NCI-H446 (cell line): Measurements from ENCODE around the gene GSTM2.
"Not testable (repeated sequence)": the region's sequence is repeated elsewhere in the genome, so short reads cannot be mapped to it uniquely, and the experiment has no call there.

Experiments used
- DNase-seq, 2 experiments: peaks; one replicate each; lab custom pipeline; 2025; lab: John Stamatoyannopoulos, UW

GSTM2 gene

DNA sequence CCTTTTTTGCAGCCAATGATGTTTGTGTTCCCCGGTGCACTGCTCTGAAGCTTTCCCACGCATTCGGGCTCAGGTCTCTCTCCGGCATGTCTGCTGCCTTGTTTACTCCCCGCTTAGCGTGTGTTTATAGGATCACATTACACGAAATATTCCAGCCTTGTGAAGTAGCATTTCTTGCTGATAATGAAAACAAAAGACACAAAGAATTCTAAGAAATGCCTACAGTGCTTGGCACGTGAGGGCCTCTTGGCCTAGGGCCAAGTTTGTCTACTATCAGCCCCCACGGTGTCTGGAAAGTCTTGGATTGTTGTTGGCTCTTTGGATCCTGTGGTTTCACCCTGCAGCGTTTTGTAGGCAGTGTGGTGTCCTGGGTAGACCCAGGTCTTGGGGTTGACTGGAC, 23.2 kb upstream of the GSTM2 start:
- no peak for DNase-seq

DNA sequence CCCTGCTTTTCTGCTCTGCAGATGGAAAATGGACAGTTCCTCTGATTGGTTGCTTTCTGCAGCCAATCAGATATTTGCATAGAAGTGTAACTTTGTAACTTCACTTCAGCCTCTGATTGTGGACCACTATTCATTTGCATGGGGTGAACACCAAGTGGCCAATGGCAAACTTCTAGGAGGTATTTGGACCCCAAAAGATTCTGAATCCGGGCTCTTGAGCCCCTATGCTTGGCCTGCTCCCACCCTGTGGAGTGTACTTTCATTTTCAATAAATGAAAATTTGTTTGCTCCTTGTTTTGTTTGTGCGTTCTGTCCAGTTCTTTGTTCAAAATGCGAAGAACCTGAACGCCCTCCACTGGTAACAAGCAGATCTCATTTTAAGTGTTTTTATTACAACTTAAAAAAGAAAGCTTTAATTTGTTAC, 18.4 kb upstream of the GSTM2 start:
- DNase-seq: peak in 1 of 2 experiments; percentile 15

DNA sequence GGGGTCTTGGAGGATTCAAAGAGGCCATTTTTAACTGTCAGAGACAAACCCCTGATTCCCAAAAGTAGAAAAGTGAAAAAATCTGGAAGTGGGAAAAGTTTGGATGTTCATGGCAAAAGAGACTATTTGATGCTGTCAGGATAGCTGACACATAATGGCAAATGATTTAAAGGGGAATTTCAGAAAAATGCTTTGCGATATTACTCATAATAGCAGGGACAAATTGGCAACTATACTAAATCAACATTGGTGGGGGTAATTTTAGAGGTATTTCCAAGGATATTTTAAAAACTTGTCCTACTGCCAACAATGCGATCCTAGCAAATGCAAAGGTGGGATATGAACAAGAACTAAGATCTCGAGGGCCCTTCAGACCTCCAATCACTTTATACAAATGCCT, 17.2 kb upstream of the GSTM2 start:
- no peak for DNase-seq

DNA sequence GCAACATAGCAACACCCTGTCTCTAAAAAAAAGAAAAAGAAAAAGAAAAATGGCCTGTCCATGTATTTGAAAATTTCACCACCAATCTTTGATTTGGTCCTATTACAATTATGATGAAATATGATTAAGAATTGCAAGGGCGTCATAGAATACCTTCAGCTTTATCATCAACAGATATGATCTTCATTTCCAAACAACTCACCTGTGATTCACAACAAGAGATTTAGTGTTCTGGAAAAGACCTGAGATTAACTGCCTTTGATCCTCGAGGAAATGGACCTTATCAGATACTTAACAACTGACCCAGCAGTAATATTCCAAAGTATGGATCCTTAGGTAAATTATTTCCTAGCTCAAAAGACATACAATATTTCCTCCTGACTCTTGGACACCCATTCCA, 15.5 kb upstream of the GSTM2 start:
- no peak for DNase-seq

DNA sequence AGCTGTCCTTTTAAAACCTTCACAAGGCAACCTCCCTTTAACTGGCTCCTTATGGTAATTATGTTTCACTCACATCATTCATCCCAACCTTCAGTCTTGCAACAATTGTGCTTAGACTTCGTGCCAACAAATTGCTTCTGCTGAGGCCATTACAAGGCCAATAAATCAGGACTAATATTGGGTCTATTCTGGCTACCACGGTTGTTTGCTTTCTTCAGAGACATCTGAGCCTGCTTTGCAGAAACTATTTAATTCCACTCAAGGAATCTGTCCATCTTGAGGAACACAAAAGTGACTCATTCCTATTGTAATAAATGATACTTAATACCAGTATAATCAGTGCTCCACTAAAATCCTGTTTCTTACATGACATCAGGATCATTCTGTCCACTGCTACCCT, 14.6 kb upstream of the GSTM2 start:
- no peak for DNase-seq

DNA sequence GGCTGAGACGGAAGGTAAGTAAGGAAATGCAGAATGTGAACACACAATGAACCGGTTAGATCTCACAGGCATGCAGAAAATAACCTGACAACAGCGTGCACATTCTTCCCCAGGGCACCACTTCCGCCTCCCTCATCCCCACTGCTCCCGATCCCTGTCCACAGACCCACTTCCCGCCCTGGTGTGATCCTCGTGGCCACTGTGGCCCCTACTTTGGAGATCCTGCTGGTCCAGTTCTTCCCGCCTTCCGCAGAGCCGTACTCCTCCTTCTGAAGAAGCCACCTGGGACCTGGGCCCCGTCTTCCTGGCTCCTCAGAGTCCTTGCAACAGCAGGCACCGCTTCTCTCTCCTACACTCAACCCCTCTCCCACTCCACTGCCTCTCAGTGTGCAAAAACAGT, 13.3 kb upstream of the GSTM2 start:
- no peak for DNase-seq

DNA sequence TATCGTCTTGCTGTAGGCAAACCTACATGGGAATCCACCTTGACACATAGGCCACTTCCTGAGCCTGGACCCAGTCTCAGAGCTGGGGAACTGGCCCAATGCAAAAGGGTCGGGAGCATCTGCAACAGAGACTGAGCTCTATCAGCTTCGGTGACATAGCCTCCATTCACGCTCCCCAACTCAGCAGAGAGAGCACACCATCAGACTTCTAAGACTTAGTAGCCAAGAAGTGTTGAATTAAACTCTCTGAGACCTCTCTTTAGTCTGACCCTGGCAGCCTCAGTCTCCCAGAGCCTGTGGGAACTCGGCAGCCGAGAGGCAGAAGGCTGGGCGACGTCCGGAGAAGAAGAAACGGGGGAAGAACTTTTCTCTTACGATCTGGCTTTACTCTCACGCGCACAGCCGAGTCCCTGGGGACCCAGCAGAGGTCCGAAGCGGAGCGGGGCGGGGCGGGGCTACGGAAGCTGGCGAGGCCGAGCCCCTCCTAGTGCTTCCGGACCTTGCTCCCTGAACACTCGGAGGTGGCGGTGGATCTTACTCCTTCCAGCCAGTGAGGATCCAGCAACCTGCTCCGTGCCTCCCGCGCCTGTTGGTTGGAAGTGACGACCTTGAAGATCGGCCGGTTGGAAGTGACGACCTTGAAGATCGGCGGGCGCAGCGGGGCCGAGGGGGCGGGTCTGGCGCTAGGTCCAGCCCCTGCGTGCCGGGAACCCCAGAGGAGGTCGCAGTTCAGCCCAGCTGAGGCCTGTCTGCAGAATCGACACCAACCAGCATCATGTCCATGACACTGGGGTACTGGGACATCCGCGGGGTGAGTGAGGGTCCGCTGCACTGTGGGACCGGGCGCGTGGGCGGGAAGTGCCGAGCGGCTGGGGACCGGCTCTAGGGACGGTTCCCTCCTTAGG, 12.0 kb upstream of the GSTM2 start, which contains the start of gene GSTM4:
Gene GSTM4, plus strand, starts transcription at position 485 of the 905 bp plus-strand sequence. Its CDS starts 291 bp downstream, at position 776.
- peak in 1 of 2 experiments; percentile 64 for DNase-seq

DNA sequence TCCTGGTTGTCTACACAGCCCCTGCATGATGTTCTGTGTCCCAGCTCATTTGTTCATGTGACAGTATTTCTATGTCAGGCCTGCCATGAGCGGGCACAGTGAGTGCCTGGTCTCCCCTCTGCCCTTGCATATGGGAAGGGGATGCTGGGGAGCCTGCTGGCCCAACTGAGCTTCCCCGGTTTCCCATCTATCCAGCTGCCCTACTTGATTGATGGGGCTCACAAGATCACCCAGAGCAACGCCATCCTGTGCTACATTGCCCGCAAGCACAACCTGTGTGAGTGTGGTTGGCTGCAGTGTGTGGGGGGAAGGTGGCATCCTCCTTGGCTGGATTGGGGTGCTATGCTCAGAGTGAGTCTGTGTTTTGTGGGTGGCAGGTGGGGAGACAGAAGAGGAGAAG, 10.5 kb upstream of the GSTM2 start:
- no peak for DNase-seq

DNA sequence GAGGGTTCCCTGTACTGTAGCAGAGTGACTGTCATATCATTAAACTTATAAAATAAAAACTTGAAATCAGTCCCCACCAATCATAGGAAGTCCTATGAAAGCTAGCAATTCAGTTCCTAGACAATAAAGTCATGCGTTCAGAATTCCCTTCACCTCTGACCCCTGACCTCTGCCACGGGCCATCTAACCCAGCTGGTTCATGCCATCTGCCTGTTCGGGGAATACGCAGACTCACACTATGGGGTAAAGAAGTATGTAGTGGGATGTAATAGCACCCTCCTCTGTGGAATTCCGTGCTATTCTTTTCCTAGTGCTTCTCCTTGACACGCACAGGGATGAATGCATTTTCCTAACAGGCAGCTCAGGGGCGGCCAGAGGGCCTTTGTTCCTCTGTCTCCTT, 9.9 kb upstream of the GSTM2 start:
- DNase-seq: no peak

DNA sequence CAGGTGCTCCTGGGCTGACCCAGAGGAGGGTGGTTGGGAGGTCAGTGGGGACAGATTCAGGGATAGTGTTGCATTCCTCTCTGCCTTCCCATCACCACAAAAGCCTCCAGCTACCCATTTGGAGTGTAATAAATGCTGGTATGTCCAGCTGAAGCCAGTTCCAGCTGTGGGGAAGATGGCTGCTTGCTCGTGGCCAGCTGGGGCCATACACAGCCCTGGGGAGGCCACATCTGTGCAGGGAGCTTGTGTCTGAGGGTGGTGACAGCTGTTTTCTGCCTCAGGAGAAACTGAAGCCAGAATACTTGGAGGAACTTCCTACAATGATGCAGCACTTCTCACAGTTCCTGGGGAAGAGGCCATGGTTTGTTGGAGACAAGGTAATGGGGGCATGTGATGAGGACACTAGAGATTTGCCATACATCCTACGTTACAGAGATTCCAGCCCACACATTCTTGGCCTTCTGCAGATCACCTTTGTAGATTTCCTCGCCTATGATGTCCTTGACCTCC, 9.3 kb upstream of the GSTM2 start:
- DNase-seq: no peak

DNA sequence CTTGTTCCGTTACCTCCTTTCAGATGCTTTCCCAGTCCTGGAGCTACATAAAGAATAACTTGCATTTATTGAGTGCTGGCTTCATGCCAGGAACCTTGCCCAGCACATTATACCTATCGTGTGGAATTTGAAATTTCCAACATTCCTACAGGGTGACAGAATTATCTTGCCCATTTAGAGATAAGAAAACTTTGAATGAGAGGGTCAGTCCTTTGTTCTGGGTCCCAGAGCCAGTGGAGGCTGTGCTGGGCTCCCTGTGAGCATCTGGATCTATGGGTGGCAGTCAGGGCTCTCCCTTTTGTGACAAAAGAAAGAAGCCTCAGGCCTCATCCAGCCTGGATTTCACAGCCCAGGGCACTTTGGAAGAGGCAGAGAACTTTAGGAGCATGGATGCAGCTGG, 8.7 kb upstream of the GSTM2 start:
- DNase-seq: no peak

DNA sequence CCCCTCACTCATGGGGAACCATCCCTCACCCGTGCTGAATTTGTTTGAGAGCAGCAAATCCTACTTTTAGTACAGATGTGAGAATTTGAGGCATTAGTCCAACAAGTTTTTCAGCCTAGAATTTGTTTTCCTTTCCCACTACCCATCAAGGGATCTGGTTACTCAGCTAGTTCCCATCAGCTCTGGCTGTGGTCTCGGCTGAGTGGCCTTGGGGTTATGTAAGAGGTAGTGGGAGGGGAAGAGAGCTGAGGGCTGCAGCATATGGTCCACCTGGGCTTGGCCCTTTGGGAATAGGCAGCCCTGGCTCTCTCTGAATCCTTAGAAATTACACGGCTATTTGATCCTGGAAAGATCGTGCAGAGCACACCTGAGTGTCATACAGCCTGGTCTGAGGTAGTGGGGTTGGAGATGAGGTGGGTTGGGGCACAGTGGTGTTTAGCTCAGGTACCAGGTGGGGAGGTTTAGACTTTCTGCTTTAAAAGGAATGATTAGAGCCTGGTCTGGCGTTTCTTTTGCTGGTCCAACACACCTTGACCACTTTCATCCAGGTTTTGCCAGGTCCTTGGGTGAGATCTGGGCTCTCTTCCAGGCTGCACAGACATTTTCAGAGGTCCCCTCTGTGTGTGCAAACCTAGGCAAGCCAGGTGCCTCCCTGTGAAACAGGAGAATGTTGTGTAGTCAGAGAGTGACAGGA, 7.7 kb upstream of the GSTM2 start:
- no peak for DNase-seq

DNA sequence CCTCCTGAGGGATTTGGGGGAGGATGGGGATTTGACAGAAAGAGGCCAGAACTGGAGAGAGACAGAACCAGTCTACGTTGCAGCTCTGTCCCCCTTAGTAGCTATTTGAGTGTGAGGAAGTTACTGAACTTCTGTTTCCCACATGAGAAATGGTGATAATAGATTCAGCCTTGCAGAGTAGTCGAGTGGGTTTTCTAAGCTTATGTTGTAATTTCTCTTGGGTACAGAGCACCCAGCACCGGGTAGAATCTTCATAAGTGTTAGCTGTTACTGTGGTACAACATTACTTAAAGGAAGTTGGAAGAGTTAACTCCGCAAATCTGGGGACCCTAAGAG, 7.2 kb upstream of the GSTM2 start:
- not testable (repeated sequence) for DNase-seq

DNA sequence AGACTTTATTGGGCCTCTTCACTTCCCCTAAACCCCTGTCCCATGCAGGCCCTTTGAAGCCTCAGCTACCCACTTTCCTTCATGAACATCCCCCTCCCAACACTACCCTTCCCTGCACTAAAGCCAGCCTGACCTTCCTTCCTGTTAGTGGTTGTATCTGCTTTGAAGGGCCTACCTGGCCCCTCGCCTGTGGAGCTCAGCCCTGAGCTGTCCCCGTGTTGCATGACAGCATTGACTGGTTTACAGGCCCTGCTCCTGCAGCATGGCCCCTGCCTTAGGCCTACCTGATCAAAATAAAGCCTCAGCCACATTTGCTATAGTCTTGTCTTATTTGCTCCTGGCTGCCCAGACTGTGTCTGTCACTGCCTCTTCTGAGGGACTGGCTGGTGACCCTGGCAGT, 6.5 kb upstream of the GSTM2 start:
- DNase-seq: no peak

DNA sequence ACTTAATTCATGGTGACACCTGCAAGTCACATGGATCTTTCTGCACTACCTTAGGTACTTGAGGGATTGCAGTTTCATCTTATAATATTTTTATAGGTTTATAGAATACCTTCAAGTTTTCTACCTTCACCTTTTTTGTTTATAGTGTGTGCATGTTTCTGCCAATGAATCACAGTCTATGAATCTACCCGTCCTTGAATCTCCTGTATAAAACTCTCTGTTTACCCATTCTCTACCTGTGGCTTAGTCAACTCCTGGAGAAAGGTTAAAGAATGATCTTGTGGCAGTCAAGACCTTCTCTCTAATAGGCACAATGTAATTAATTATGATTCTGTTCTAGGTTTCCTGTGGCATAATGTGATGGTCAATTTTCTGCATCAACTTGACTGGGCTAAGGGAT, 3.2 kb upstream of the GSTM2 start:
- no peak for DNase-seq

DNA sequence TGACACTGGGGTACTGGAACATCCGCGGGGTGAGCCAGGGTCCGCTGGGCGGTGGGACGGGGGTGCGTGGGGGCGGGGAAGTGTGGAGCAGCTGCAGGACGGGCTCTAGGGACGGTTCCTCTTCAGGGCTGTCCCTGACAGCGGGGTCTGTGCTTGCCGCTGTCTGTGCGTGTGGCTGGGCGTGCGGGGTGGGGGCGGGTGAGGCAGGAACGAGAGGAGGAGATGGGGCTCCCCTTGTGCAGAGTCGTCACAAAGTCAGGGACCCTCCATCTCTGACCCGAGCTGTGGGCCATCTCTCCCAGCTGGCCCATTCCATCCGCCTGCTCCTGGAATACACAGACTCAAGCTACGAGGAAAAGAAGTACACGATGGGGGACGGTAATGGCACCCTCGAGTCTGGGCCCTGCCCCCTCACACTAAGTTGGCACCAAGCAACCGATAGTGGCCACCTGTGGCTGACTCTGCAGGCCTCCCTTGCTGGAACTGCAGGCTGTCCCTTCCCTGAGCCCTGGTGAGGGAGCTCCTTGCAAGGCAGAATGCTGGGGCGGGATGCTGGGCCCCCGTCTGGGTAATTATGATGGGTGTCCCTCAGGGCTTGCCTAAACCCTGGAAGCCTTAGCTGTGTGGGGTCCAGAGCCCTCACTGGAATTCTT, 392 bp downstream of the GSTM2 start:
- no peak for DNase-seq

DNA sequence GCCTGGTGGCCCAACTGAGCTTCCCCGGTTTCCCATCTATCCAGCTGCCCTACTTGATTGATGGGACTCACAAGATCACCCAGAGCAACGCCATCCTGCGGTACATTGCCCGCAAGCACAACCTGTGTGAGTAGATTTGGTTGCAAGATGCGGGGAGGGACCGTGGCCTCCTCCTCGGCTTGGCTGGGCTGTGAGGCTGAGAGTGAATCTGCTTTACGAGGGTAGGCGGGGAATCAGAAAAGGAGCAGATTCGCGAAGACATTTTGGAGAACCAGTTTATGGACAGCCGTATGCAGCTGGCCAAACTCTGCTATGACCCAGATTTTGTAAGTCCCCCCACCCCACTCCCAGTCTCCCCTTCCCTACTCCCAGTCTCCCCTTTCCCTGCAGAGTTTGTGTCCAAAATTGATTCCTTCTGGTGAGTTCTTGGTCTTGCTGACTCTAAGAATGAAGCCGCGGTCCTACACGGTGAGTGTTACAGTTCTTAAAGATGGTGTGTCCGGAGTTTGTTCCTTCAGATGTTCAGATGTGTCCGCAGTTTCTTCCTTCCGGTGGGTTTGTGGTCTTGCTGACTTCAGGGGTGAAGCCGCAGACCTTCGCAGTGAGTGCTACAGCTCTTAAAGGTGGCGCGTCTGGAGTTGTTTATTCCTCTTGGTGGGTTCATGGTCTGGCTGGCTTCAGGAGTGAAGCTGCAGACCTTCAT, 1.5 kb downstream of the GSTM2 start:
- DNase-seq: no peak

DNA sequence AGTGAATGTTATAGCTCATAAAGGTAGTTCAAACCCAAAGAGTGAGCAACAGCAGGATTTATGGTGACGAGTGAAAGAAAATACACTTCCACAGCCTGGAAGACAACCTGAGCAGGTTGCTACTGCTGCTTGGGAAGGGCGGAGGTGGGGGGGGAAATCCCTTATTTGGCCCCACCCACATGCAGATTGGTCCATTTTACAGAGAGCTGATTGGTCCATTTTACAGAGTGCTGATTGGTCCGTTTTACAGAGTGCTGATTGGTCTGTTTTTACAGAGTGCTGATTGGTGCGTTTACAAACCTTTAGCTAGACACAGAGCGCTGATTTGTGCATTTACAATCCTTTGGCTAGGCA, 2.1 kb downstream of the GSTM2 start:
- not testable (repeated sequence) for DNase-seq

DNA sequence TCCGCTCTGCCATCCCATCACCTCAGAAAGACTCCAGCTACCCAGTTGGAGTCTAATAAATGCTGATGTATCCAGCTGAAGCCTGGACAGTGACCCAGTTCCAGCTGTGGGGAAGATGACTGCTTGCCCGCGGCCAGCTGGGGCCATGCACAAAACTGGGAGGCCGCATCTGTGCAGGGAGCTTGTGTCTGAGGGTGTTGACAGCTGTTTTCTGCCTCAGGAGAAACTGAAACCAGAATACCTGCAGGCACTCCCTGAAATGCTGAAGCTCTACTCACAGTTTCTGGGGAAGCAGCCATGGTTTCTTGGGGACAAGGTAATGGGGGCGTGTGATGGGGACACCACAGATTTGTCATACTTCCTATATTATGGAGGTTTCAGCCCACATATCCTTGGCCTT, 3.2 kb downstream of the GSTM2 start:
- DNase-seq: no peak

DNA sequence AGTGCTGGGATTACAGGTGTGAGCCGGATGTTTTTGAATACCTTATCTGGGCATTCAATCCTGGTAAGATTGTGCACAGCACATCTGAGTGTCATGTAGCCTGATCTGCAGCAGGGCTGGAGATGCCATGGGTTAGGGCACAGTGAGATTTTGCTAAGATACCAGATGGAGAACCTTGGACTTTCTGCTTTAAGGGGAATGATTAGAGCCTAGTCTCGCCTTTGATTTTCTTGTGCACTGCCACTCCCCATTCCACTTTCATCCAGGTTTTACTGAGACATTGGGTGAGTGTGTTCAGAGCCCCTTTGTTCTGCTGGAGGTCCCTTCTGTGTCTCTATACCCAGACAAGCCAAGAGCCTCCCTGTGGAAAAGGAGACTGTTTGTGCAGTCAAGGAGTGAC, 6.0 kb downstream of the GSTM2 start:
- DNase-seq: not testable (repeated sequence)

DNA sequence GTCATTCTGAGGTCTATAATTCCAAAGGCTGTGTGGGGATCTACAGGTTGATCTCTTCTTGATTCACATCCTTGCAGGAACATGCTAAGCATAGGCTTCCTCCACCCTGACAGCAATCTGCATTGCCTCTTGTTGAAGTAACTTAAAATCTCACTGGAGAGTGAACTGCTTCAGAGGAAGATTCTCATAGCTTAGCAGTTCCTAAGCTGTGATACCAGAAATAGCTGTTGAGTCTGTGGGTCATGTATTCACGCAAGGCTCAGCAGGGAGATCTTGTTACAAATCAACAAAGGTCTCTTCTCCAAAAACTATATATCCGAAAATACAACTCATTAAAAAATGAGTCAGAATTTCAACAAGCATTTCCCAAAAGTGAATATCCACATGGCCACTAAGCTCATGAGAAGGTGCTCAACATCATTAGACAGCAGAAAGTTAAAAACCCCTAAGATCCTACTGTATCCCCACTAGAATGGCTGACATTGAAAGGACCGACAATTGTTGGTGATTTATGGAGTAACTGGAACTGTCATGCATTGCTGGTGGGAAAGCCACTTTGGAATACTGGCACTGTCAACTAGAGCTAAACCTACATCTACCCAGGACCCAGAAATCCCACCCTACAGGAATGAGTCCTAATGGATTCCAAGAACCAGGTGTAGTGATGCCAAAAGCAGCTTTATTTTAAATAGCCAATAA, 9.0 kb downstream of the GSTM2 start:
- DNase-seq: not testable (repeated sequence)

DNA sequence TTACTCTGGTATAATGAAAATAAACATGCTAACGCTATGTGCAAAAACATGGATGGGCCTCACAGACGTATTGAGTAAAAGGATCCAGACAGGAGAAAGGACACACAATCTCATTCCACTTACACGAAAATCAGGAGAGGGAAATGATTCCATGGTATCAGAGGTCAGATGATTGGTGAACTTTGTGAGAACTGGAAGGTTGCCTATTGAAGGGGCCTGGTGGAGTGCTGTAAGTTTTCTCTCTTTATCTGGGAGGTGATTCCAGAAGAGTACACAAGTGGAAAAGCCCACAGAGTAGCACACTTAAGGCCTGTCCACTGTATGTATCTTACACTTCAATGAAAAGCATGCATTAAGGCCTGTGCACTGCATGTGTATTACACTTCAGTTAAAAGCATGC, 9.6 kb downstream of the GSTM2 start:
- DNase-seq: no peak
